Keratinocyte (primary cell): ENCODE results near the gene BCL2. TPM values are rescaled to one million over a fixed set of nuclear protein-coding genes. Genes with fewer than 3 reads are reported as not detected.

Source experiments
- DNase-seq: peaks from one replicate; pipeline ENCODE4 v3.0.0-alpha.2; 2011; ENCODE audit warnings: low read depth, missing footprints, low spot score
- FAIRE-seq: peaks from 2 replicates; lab custom pipeline; 2011; peaks lifted over from hg19 to GRCh38; lab: Jason Lieb, UNC
- H2AFZ ChIP-seq: 2 replicates; pipeline ENCODE4 v1.6.0; 2012; ENCODE audit warnings: low read length, control low read depth, inconsistent platforms; ENCODE audit not compliant: control insufficient read depth
- H3K27ac ChIP-seq: 2 replicates; pipeline ENCODE4 v1.5.1; 2011; ENCODE audit warnings: low read length; ENCODE audit not compliant: control insufficient read depth, insufficient read depth
- H3K27me3 ChIP-seq: 3 replicates; pipeline ENCODE4 v1.6.0; 2011; ENCODE audit warnings: low read length; ENCODE audit not compliant: control insufficient read depth, insufficient read depth; ENCODE audit errors: extremely low read depth
- H3K36me3 ChIP-seq, 2 experiments: 2 replicates in 1 of 2; 3 replicates in 1 of 2; pipeline ENCODE4 v1.5.1; 2011; ENCODE audit warnings: low read length in 2 of 2, mild to moderate bottlenecking in 1 of 2; ENCODE audit not compliant: control insufficient read depth in 2 of 2, insufficient read depth in 2 of 2; ENCODE audit errors: extremely low read depth in 1 of 2
- H3K4me1 ChIP-seq: 3 replicates; pipeline ENCODE4 v1.5.1; 2011; ENCODE audit warnings: low read length; ENCODE audit not compliant: control insufficient read depth, insufficient read depth; ENCODE audit errors: extremely low read depth
- H3K4me2 ChIP-seq: 3 replicates; pipeline ENCODE4 v1.6.0; 2011; ENCODE audit warnings: low read depth, low read length; ENCODE audit not compliant: control insufficient read depth, insufficient read depth; ENCODE audit errors: extremely low read depth
- H3K4me3 ChIP-seq, 3 experiments: fragments of 200-600 bp in 1 of 3; sonication (generic) in 1 of 3; 2 replicates in 2 of 3; 3 replicates in 1 of 3; pipeline ENCODE4 v1.5.1; 2011 to 2016; ENCODE audit warnings: low read length in 3 of 3, mild to moderate bottlenecking in 3 of 3, control low read depth in 2 of 3, inconsistent platforms in 1 of 3, low read depth in 1 of 3, mixed read lengths in 1 of 3, mixed run types in 1 of 3, moderate library complexity in 1 of 3; ENCODE audit not compliant: control insufficient read depth in 2 of 3, insufficient read depth in 2 of 3; ENCODE audit errors: extremely low read depth in 1 of 3
- H3K79me2 ChIP-seq: 2 replicates; pipeline ENCODE4 v1.6.0; 2012; ENCODE audit warnings: low read length; ENCODE audit not compliant: control insufficient read depth, insufficient read depth
- H3K9ac ChIP-seq: 3 replicates; pipeline ENCODE4 v1.6.0; 2011; ENCODE audit warnings: low read length; ENCODE audit not compliant: control insufficient read depth, insufficient read depth; ENCODE audit errors: extremely low read depth
- H3K9me1 ChIP-seq: 3 replicates; pipeline ENCODE4 v1.6.0; 2011; ENCODE audit warnings: low read length; ENCODE audit not compliant: control insufficient read depth, insufficient read depth; ENCODE audit errors: extremely low read depth
- H3K9me3 ChIP-seq: 2 replicates; pipeline ENCODE4 v1.5.1; 2012; ENCODE audit warnings: low read depth, low read length; ENCODE audit not compliant: control insufficient read depth
- H4K20me1 ChIP-seq: 3 replicates; pipeline ENCODE4 v1.6.0; 2011; ENCODE audit warnings: low read length; ENCODE audit not compliant: control insufficient read depth, insufficient read depth; ENCODE audit errors: extremely low read depth
- EZH2 ChIP-seq: IDR thresholded peaks from one replicate; pipeline ENCODE4 v1.6.1; 2012; ENCODE audit warnings: inconsistent platforms, mild to moderate bottlenecking, low read length, moderate library complexity
- dilution Hi-C: fragments of 300-500 bp; cut with MboI; formaldehyde crosslinking; loops from one replicate; pipeline ENCODE4 v1.7.0; 2020; ENCODE audit warnings: low sequenced_read_pairs; ENCODE audit not compliant: extremely low pct_ligation_motif_present
- polyA plus RNA-seq, 5 experiments: library from polyadenylated mRNA; depleted of rRNA in 3 of 5; stranded (reverse) in 3 of 5; stranded (forward) in 1 of 5; unstranded in 1 of 5; fragments of >200 nt; gene quantifications; 1 replicate in 1 of 5; 2 replicates in 3 of 5; 3 replicates in 1 of 5; pipeline versions ENCODE4 v1.2.1 to v1.2.3, GENCODE V29; 2011 to 2012; ENCODE audit warnings: missing spikeins in 2 of 5, low read depth in 1 of 5, low replicate concordance in 1 of 5
- TF ChIP-seq, protein P1 (sequence below), 3 experiments: IDR thresholded peaks in 1 of 3; conservative IDR thresholded peaks in 1 of 3; optimal IDR thresholded peaks in 1 of 3; 2 replicates in 2 of 3; 3 replicates in 1 of 3; pipeline versions ENCODE3 to v1.5.1; 2011; ENCODE audit warnings: low read length in 3 of 3, mild to moderate bottlenecking in 3 of 3, moderate library complexity in 2 of 3, control low read depth in 1 of 3, inconsistent platforms in 1 of 3; ENCODE audit not compliant: insufficient read depth in 2 of 3; ENCODE audit errors: extremely low read depth in 1 of 3

Gene BCL2
- polyA plus RNA-seq, 1 donor (not counting 4 experiments of a cell fraction or from before 2014, with no cell fraction given), result 0.30 TPM

DNA sequence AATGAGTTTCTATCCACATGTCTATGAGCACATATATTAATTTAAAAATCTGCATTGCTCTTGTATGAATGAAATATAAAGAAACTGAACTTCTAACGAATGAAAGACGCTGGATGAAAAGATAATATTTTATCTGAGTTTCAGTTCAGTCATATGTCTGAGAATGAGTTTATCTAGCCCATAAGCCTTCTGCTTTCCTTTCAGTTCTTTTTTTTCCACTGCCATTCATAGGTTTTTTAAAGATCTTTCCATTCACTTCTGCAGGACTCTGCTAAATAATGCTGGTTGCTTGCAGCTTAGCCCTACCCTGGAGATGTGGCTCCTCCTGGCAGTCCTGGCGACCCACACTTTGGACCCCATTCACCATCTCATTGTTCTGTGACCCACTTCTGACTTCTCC lies 109.0 kb downstream of the BCL2 start:
- DNase-seq, result no peak
- Histone ChIP-seq H3K9me1 (no peaks in the 10 kb centered on the region), H3K4me3 (no peak overlapping the region), H2AFZ (no peak overlapping the region), H3K79me2 (no peaks in the 10 kb centered on the region), H3K9me3 (no peaks in the 10 kb centered on the region), H3K27ac (no peak overlapping the region), H3K4me2 (no peak overlapping the region), H3K36me3 (no peaks in the 10 kb centered on the region), H4K20me1 (no peaks in the 10 kb centered on the region), H3K9ac (no peak overlapping the region), H3K27me3 (no peaks in the 10 kb centered on the region), H3K4me1 (no peaks in the 10 kb centered on the region)
- dilution Hi-C loops, result no loop called here
- FAIRE-seq, result no peak
- TF ChIP-seq EZH2, result no peak
- TF ChIP-seq, protein P1, sequence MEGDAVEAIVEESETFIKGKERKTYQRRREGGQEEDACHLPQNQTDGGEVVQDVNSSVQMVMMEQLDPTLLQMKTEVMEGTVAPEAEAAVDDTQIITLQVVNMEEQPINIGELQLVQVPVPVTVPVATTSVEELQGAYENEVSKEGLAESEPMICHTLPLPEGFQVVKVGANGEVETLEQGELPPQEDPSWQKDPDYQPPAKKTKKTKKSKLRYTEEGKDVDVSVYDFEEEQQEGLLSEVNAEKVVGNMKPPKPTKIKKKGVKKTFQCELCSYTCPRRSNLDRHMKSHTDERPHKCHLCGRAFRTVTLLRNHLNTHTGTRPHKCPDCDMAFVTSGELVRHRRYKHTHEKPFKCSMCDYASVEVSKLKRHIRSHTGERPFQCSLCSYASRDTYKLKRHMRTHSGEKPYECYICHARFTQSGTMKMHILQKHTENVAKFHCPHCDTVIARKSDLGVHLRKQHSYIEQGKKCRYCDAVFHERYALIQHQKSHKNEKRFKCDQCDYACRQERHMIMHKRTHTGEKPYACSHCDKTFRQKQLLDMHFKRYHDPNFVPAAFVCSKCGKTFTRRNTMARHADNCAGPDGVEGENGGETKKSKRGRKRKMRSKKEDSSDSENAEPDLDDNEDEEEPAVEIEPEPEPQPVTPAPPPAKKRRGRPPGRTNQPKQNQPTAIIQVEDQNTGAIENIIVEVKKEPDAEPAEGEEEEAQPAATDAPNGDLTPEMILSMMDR (optimal IDR thresholded peaks at IDR 0.05 in 1 of 3, IDR thresholded peaks at IDR 0.05 in 1 of 3, conservative IDR thresholded peaks at IDR 0.05 in 1 of 3; ENCODE audit: extremely low read depth in 1 of 3, insufficient read depth in 2 of 3, low read length in 3 of 3), result no peak

- no peak for DNase-seq
- no peaks in the 10 kb centered on the region for H3K4me1 ChIP-seq
- H3K9ac ChIP-seq, result no peak overlapping the region
- H3K4me2 ChIP-seq, result no peak overlapping the region
- no peaks in the 10 kb centered on the region for H3K27me3 ChIP-seq
- FAIRE-seq, result no peak
- no peak overlapping the region for H3K27ac ChIP-seq
- dilution Hi-C loops, result no loop called here
- no peaks in the 10 kb centered on the region for H3K79me2 ChIP-seq
- H3K4me3 ChIP-seq, result no peak overlapping the region
- H3K36me3 ChIP-seq, result no peaks in the 10 kb centered on the region
- H4K20me1 ChIP-seq, result no peaks in the 10 kb centered on the region
- TF ChIP-seq EZH2, result no peak
- TF ChIP-seq, protein P1 (optimal IDR thresholded peaks at IDR 0.05 in 1 of 3, IDR thresholded peaks at IDR 0.05 in 1 of 3, conservative IDR thresholded peaks at IDR 0.05 in 1 of 3; ENCODE audit: extremely low read depth in 1 of 3, insufficient read depth in 2 of 3, low read length in 3 of 3), result no peak
- no peak overlapping the region for H2AFZ ChIP-seq
- no peaks in the 10 kb centered on the region for H3K9me3 ChIP-seq
- no peaks in the 10 kb centered on the region for H3K9me1 ChIP-seq
Observed at GRCh38 chr18:63208676-63209075, 110.9 kb downstream of the BCL2 start.
